COLO829 (cell line): Measurements from ENCODE around the gene CDH18.
"Not testable (repeated sequence)": the region's sequence is repeated elsewhere in the genome, so short reads cannot be mapped to it uniquely, and the experiment has no call there.

Experiments
- DNase-seq: peaks from one replicate; pipeline ENCODE4 v3.0.0; 2012; ENCODE audit warnings: low spot score

Gene CDH18

DNA sequence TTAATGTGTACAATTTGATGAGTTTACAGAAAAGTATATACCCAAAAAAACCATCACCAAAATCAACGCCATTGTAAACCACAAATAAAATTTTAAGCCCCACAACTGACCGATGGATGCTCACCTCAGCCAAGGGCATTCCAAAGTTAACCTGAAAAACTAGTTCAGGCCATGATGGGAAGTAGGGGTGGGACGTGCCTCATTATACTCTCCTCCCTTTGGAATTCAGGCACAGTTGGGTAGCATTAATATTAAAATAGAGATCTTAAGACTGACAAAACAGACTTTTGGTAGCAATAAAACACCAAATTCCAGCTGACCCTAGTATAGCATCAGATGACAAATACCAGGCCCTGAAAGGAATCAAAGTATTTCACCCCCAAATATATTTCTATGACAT is 129.0 kb downstream of the CDH18 start:
- DNase-seq, result no peak

DNA sequence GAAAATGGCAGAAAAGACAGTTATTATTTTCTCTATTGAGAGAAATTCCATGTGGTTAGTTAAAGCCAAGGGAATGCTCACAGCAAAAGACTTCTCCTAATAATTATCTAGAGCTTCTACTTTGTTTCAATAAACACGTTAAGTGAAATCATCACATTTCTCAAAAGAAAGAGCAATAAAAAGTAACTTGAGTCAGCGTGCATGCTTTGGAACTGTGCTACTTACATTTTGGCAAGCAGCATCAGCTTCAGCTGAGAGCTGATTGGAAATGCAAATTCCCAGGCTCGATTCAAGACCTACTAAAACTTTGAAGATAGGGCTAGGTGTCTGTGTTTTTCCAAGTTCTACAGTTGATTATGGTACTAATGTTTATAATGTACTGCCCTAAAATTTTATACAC is 132.1 kb downstream of the CDH18 start:
- no peak for DNase-seq

DNA sequence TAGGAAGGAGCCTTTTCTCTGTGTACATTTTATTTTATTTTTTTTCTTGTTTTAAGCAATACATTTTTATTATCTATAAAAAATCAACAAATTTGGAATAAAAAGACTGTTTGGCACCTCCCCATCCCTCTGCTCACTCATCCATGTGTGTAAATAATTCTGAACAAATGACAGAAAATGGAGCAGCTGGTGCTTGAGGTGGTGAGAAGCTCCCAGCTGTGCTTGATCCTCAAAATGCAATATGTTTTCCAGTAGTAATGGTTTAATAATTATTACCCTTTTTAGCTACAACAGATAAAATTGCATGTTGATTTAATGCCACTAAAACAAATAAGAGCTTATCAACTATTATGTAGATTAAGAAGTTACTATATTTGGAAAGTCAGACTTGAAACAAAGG is 132.5 kb downstream of the CDH18 start:
- DNase-seq, result no peak

DNA sequence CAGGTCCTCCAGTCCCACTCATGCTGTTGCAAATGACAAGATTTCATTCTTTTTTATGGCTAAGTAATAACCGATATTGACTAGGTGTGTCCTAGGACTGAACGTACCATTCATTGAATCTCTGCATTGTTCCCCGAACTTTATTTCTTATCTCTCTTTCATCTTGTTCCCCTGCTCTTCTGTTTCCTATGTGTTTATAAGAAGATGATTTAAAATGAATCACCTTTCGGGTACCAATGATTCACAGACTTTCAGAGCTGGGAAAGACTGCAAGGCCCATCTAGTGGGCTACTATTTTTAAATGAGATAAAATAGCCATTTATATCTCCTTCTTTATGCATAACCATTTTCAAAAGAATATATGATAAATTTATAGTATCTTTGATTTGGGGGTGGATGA is 133.0 kb downstream of the CDH18 start:
- no peak for DNase-seq

DNA sequence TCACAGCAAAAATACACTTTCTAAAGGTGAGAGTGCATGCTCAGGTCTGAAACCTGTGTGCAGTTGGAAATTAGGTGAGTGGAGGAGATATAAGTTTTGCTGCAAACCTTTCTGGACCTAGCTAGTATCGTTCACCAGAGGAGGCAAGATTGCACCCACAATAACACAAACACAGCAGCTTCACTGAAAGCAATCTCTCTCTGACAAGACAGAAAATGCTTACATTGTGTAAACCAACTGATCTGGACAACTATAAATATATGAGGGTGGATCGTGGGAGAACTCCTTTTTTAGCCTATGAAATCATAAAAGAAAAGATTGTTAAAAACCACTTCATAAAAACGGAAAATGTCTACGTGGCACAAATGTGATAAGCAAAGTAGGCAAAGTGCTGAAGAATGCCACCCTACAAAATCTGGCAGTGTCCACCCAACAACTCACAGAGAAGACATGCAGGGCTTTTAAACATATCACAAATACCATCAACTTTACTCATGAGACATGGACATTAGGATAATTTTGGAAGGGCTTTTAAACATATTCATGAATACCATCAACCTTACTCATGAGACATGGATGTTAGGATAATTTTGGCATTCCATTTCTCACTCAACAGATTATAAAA is 134.3 kb downstream of the CDH18 start:
- DNase-seq, result peak; percentile 18

DNA sequence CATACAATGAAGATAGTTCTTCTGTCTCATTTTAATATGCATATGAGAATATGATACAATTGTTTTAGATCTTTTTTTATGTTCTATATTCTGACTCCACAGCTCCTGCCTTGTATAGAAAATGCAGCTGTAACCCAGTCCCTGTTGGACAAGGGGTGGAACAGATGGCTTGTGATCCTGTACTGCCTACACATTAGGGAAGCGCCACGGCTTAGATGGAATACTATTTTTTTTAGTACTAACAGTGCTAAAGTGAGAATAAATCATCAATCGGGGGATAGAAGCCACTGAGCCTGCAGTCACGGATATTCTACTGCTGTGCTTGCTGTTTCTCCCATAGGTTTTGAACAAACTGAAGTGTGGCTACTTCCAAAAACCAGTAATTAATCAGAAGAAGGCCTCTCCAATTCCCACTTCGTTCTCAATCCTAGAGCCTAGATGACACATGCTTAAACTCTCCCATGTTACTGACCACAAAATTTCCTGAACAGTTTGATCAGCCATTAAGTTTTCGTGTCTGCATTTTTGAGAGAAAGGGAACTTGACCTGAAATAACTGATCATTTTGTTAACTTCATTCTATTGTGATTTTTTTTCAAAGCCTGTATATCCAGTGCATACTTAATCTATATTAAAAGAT is 150.3 kb downstream of the CDH18 start:
- no peak for DNase-seq

DNA sequence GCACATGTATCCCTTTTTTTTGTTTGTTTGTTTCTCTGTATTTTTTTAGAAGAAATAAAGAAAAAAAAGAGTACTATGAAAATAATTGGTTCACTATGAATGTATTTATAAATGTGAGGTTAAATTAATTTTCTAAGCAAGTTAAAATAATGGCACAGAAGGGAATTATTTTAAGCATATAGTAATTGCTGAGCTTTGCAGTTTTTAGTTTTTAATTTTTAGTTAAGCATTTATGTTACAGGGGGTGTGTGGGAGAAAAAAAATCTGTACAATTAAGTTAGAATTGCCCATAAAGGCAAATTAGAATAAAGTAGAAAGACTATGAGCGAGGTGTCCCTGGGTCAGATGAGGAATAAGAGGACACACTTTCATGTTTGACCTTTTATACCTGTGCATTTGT is 152.6 kb downstream of the CDH18 start:
- DNase-seq, result no peak

DNA sequence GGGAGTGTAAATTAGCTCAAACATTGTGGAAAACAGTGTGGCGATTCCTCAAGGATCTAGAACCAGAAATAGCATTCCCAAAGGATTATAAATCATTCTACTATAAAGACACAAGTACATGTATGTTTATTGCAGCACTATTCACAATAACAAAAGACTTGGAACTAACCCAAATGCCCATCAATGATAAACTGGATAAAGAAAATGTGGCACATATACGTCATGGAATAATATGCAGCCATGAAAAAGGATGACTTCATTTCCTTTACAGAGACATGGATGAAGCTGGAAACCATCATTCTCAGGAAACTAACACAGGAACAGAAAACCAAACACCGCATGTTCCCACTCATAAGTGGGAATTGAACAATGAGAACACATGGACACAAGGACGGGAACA is 175.3 kb downstream of the CDH18 start:
- not testable (repeated sequence) for DNase-seq

DNA sequence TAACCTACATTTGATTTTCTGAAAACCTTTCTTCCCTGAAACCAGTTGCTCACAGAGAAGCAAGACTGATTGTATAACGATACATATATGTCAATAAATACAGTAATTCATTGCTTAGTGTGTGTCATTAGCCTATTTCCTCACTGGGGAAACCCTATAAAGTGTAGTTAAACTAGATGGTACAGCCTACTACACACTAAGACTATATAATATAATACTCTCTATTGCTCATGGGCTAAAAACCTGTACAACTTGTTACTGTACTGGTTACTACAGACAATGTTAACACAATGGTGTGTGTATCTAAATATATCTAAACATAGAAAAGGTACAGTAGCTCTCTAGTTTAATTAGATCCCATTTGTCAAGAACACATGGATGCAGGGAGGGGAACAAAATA is 181.2 kb downstream of the CDH18 start:
- no peak for DNase-seq

DNA sequence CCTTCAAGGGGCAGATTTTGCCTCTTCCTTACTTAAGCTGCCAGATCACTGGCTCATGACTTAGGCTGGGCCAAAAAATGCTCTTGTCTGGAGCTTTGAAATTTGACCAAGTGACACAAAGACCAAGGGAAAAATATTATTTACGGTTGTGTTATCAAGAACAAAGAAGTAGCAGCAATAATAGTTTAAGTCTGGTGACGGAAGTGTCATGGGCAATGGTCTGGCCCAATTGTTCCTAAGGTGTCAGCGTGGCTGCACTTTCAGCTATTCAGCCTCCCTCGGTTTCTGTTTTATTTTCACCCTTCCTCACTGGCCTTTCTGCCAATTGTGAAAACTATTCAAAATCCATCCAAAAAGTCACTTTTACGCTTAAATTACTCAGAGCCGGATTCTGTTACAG is 185.3 kb downstream of the CDH18 start:
- no peak for DNase-seq

DNA sequence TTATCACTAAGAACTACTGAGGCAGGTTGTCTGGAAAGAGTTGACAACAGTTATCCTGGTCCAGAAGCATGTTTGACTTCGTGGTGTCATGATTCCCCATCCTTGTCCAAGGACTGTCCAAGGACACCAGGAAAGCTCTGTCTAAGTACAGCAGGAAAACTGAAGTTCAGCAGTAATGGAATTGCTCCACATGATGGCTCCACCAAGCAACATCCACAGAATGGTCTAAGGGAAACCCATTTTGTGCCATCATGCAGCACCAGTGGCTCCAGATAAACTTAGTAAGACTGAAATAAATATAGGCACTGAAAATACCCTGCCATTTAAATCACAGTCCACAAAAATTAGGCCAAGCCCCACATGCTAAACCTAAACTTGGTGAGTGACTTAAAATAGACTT is 192.8 kb downstream of the CDH18 start:
- peak; percentile 3 for DNase-seq

DNA sequence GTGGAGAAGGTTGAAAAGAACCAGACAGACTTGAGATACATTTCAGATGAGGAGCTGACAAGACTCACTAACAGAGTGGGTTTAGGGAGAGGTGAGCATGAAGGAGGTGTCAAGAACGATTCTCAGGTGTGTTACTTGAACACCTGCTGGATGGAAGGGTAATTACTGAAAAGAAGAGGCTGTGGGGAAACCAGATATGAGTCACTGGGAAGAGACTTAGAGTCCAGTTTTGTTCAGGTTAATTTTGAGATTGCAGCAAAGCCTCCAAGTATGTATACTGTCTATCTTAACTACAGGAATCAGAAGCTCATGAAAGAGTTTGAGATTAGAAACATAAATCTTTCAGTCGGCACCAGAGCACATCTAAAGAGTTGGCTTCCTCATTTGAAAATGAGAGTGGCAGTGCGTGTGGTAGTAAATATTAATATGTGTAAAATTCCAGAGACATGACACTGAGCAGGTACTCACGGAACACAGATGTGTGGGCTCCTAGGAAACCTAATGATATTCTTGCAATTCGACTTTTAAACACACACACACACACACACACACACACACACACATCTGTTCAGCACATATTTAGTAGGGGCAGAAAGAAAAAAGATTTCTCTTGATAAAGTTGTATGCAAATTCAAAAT is 197.1 kb downstream of the CDH18 start:
- no peak for DNase-seq

DNA sequence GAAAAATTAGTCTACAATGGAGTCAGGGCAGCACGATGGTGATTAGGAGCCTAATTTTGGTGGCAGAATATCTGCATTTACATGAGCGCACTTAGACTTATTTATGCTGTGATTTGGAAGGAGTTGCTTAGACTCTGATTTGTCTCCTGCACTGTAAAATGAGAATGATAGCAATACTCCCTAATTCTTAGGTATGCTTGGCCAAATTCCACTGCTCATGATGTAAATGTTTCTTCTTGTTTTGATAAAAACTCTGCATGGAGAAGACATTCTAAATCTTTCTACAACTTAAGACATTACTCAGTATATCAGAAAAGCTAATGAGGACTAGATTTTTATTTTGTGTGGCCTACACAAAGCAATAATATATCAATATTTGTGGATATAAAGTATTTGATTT is 205.4 kb downstream of the CDH18 start:
- no peak for DNase-seq

DNA sequence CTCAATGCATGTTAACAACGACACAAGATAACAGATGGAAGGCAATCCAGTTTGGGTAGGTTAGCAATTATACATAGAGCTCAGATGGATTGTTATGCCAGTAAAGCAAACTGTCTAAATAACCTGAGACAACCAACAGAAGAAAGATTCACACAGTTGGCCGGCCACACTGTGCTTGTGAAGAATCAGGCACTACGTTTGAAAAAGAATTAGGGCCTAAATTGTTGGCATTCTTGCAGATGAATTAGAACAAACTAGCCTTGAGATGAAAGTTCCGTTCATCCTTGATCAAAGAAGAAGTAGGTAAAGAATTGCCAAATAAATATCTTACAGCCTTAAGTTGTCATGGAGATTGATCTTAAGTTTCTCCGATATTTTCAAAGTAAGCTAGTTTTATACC is 210.6 kb downstream of the CDH18 start:
- no peak for DNase-seq

DNA sequence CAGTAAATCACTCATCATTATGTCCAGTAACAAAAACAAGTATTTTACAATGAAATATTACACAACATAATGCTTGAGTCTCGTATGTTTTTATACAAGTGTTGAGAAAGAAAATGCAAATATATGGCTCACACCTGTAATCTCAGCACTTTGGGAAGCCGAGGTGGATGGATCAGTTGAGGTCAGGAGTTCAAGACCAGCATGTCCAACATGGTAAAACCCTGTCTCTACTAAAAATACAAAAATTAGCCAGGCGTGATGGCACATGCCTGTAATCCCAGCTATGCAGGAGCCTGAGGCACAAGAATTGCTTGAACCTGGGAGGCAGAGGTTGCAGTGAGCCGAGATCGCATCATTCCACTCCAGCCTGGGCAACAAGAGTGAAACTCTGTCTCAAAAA is 211.1 kb downstream of the CDH18 start:
- not testable (repeated sequence) for DNase-seq

DNA sequence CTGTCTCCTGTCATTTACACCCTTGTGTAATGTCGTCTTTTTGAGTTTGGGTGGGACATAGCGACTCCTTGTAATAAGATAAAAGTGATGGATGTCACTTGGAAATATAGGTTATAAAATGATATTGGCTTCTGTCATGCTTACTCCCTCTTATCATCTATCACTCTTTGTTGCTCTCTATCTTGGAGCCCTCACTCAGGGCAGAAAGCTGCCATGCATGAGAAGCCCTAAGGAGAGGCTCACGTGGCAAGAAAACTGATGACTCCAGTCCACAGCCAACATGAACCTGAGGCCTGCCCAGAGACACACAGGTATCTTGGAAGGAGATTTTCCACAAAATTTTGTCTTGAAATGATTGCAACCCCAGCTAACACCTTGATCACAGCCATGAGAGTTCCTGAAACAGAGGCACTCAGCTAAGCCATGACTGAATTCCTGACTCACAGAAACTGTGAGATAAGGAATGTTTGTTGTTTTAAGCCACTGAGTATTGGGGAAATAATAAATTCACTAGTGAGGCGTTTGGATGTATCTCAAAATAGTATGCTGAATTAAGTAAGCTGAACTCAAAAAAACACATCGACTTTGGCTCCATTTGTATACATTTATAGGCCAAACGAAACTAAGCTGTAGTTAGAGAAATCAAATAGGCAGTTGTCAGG is 216.7 kb downstream of the CDH18 start:
- DNase-seq, result no peak

DNA sequence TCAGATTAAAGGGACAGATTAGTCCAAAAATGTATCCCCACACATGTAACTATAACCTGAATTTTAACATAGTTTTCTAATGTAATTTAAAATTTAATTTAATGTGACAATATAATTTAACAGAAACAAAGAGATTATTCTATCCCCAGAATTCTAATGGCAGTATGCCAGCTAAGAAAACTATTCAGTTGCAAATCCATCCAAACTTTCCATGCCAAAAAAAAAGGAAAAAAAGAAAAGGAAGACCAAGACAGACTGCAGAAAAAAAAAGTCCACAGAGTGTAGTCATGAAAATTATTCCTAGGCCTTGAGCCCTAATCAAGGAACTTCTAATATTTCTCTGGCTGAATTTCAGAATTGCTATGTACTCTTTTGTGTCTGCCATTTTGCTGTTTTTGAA is 217.6 kb downstream of the CDH18 start:
- DNase-seq, result no peak

DNA sequence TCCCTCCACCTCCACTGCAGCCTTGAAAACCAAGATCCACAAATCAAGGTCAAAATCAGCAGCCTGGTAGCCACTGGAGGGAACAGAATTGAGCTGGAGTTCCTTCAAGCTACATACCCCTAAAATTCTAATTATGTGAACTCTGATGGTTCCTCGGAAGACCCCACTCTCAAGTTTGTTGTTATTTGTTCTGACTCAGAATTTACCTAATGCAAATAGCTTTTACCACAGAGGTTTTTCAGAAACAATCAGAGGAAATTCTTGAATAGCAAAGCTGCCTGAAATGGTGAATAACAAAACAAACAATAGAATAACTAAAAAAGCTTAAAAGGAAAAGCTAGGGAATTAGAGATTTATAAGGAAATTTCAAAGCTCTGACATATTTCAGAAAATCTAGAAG is 220.0 kb downstream of the CDH18 start:
- no peak for DNase-seq

DNA sequence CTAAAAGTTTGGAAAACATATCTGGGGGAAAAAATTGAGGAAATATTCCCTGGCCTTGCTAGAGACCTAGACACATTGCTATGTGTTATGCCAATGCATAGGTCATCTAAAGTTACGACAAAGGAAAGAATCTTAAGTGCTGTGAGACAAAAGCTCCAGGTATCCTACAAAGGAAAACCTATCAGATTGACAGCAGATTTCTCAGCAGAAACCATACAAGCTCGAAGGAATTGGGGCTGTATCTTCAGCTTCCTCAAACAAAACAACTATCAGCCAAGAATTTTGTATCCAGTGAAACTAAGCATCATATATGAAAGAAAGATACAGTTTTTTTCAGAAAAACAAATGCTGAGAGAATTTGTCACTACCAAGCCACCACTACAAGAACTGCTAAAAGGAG is 234.4 kb downstream of the CDH18 start:
- DNase-seq, result no peak

DNA sequence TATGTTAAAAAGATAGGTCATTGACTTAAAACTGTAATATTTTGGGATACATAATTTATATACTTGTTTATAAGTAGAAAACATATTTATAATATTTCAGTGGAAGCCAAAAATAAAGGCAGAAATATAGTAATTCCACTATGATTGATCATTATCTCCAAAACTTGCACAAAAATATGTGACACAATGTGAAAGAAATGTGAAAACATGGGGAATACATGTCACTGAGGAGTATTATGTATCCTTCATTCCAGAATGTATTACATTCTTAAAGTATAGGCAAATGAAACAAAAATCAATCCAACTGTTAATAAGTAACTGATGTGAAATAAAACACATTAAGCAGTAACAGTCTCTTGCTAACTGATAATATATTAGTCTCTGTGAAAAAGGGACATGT is 236.7 kb downstream of the CDH18 start:
- no peak for DNase-seq

DNA sequence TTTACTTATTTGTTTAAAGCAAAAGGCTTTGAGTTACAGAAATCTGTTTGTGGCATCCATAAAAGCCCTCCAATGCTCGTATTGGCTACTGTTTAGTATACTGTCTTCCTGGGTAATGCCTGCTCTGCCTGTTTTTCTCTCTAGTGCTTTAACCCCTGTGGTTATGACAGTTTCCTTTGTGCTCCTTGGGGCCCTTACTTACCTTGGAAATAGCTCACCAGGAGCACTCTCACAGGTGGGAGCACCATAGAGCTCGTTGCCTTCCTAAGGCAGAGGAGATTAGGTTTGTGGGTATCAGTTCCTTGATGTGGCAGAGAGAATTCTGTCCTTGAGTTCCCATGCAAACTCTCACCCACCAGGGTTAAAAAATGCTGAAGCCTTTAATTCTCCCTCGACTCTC is 242.8 kb downstream of the CDH18 start:
- no peak for DNase-seq

DNA sequence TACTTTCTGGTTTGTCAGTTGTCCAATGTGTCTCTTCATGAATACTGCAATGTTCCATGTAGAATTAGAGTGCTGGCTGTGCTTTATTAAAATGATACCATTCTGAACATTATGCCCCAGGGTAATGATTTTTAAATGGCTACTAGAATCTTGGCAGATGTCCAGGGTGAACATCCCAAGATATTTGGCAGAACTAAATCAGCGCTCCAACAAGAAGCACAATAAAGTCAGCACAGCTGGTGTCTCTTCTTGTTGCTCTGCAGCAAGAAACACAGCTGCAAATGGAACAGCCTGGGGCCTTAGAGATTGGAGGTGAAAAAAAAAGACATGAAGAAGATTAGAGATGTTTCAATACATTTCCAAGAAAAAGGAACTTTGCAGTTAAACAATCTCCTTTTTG is 248.3 kb downstream of the CDH18 start:
- no peak for DNase-seq

DNA sequence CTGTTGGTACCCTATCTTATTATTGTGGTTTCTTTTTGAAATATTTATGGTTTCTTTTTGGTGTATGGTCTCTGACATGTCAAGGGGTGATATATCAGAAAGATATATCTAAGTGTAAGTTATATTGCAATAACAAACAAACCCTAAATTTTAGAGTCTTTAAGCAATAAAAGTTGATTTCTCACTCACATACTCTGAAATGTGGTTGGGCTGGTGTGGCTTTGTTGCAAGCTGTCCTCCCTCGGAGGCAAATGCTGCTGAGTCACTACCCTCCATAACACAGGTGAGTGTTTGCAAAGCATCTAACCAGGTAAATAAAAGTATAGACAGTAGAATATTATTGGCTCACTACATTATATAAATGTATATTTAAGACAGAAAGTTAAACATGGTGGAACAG is 253.2 kb downstream of the CDH18 start:
- no peak for DNase-seq
